SK-N-SH treated with all-trans-retinoic acid at 6 μM for 48 hours (cell line): ENCODE results near the gene CDCA5.

ENCODE experiments used
- ATAC-seq: fragments of 200-7000 bp; cut with Tn5 transposase; 3 replicates; pipeline ENCODE4 v1.9.1; 2020; ENCODE audit warnings: mild to moderate bottlenecking, moderate library complexity
- BACH2 ChIP-seq: fragments of 250-450 bp; sonication (Bioruptor Pico); IDR thresholded peaks from 2 replicates; pipeline ENCODE4 v1.9.0; 2021; ENCODE audit warnings: mild to moderate bottlenecking, borderline replicate concordance
- CSDC2 ChIP-seq: fragments of 250-450 bp; sonication (Bioruptor Pico); IDR thresholded peaks from 2 replicates; pipeline ENCODE4 v1.5.0; 2020; ENCODE audit warnings: mild to moderate bottlenecking, moderate library complexity
- ESRRG ChIP-seq: fragments of 250-450 bp; sonication (Bioruptor Pico); IDR thresholded peaks from 2 replicates; pipeline ENCODE4 v1.6.1; 2021; ENCODE audit warnings: mild to moderate bottlenecking
- GLIS3 ChIP-seq: fragments of 250-450 bp; sonication (Bioruptor Pico); IDR thresholded peaks from 2 replicates; pipeline ENCODE4 v1.5.0; 2020; ENCODE audit warnings: mild to moderate bottlenecking, moderate library complexity
- ISL1 ChIP-seq: fragments of 250-450 bp; sonication (Bioruptor Pico); IDR thresholded peaks from 2 replicates; pipeline ENCODE4 v2.1.2; 2022; ENCODE audit warnings: mild to moderate bottlenecking, moderate library complexity
- OSR1 ChIP-seq: fragments of 250-450 bp; sonication (Bioruptor Pico); IDR thresholded peaks from 2 replicates; pipeline ENCODE4 v1.8.0; 2022; ENCODE audit warnings: moderate library complexity, mild to moderate bottlenecking, inconsistent platforms
- PPARA ChIP-seq: fragments of 250-450 bp; sonication (Bioruptor Pico); IDR thresholded peaks from 2 replicates; pipeline ENCODE4 v1.5.0; 2020; ENCODE audit warnings: mild to moderate bottlenecking, borderline replicate concordance
- RARB ChIP-seq: fragments of 250-450 bp; sonication (Bioruptor Pico); IDR thresholded peaks from 2 replicates; pipeline ENCODE4 v1.8.0; 2021; ENCODE audit warnings: mild to moderate bottlenecking, moderate library complexity
- TCF4 ChIP-seq: fragments of 250-450 bp; sonication (Bioruptor Pico); IDR thresholded peaks from 2 replicates; pipeline ENCODE4 v1.8.0; 2021; ENCODE audit warnings: mild to moderate bottlenecking, moderate library complexity, borderline replicate concordance
- TOX ChIP-seq: fragments of 250-450 bp; sonication (Bioruptor Pico); IDR thresholded peaks from 2 replicates; pipeline ENCODE4 v1.8.0; 2021; ENCODE audit warnings: mild to moderate bottlenecking, moderate library complexity, borderline replicate concordance
- ZC3H10 ChIP-seq: fragments of 250-450 bp; sonication (Bioruptor Pico); IDR thresholded peaks from 2 replicates; pipeline ENCODE4 v1.5.1; 2021; ENCODE audit warnings: mild to moderate bottlenecking, moderate library complexity
- ZFP3 ChIP-seq: fragments of 250-450 bp; sonication (Bioruptor Pico); IDR thresholded peaks from 2 replicates; pipeline ENCODE4 v1.5.0; 2020; ENCODE audit warnings: mild to moderate bottlenecking, moderate library complexity
- ZFP30 ChIP-seq: fragments of 450-650 bp; formaldehyde crosslinking; IDR thresholded peaks from 2 replicates; pipeline ENCODE4 v1.5.0; 2022; ENCODE audit warnings: mild to moderate bottlenecking, moderate library complexity
- ZNF565 ChIP-seq: fragments of 450-650 bp; formaldehyde crosslinking; conservative IDR thresholded peaks from 2 replicates; pipeline ENCODE4 v1.5.0; 2020; ENCODE audit warnings: low read depth, mild to moderate bottlenecking, moderate library complexity
- ZNF70 ChIP-seq: fragments of 450-650 bp; formaldehyde crosslinking; IDR thresholded peaks from 2 replicates; pipeline ENCODE4 v1.5.0; 2020; ENCODE audit warnings: mild to moderate bottlenecking, moderate library complexity
- ZNF8 ChIP-seq: fragments of 450-650 bp; formaldehyde crosslinking; IDR thresholded peaks from 2 replicates; pipeline ENCODE4 v1.5.0; 2020; ENCODE audit warnings: mild to moderate bottlenecking, moderate library complexity
- TF ChIP-seq, protein P1 (sequence below): fragments of 250-450 bp; sonication (Bioruptor Pico); IDR thresholded peaks from 2 replicates; pipeline ENCODE4 v1.8.0; 2020; ENCODE audit warnings: mild to moderate bottlenecking, moderate library complexity, borderline replicate concordance
- TF ChIP-seq, protein P2 (sequence below): fragments of 250-450 bp; sonication (Bioruptor Pico); IDR thresholded peaks from 2 replicates; pipeline ENCODE4 v1.5.1; 2021; ENCODE audit warnings: mild to moderate bottlenecking, moderate library complexity
- TF ChIP-seq, protein P3 (sequence below): fragments of 250-450 bp; sonication (Bioruptor Pico); IDR thresholded peaks from 2 replicates; pipeline ENCODE4 v1.8.0; 2021; ENCODE audit warnings: low read depth, mild to moderate bottlenecking, moderate library complexity, borderline replicate concordance
- TF ChIP-seq, protein P4 (sequence below): fragments of 250-450 bp; sonication (Bioruptor Pico); IDR thresholded peaks from 2 replicates; pipeline ENCODE4 v1.5.0; 2020; ENCODE audit warnings: mild to moderate bottlenecking, moderate library complexity

CDCA5 gene

GRCh38 chr11:65053827-65054508 lies 29.9 kb downstream of the CDCA5 start:
- TF ChIP-seq, protein P1, sequence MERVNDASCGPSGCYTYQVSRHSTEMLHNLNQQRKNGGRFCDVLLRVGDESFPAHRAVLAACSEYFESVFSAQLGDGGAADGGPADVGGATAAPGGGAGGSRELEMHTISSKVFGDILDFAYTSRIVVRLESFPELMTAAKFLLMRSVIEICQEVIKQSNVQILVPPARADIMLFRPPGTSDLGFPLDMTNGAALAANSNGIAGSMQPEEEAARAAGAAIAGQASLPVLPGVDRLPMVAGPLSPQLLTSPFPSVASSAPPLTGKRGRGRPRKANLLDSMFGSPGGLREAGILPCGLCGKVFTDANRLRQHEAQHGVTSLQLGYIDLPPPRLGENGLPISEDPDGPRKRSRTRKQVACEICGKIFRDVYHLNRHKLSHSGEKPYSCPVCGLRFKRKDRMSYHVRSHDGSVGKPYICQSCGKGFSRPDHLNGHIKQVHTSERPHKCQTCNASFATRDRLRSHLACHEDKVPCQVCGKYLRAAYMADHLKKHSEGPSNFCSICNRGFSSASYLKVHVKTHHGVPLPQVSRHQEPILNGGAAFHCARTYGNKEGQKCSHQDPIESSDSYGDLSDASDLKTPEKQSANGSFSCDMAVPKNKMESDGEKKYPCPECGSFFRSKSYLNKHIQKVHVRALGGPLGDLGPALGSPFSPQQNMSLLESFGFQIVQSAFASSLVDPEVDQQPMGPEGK (CRISPR knock-in tag): no peak
- TF ChIP-seq BACH2 (CRISPR knock-in tag) (no peak), OSR1 (CRISPR knock-in tag) (no peak), CSDC2 (CRISPR knock-in tag) (no peak), PPARA (CRISPR knock-in tag) (no peak), ISL1 (CRISPR knock-in tag) (no peak), ZNF70 (CRISPR knock-in tag) (no peak), ZNF8 (CRISPR knock-in tag) (no peak), TOX (CRISPR knock-in tag) (no peak)
- TF ChIP-seq, protein P2, sequence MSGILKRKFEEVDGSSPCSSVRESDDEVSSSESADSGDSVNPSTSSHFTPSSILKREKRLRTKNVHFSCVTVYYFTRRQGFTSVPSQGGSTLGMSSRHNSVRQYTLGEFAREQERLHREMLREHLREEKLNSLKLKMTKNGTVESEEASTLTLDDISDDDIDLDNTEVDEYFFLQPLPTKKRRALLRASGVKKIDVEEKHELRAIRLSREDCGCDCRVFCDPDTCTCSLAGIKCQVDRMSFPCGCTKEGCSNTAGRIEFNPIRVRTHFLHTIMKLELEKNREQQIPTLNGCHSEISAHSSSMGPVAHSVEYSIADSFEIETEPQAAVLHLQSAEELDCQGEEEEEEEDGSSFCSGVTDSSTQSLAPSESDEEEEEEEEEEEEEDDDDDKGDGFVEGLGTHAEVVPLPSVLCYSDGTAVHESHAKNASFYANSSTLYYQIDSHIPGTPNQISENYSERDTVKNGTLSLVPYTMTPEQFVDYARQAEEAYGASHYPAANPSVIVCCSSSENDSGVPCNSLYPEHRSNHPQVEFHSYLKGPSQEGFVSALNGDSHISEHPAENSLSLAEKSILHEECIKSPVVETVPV (CRISPR knock-in tag): no peak
- TF ChIP-seq, protein P3, sequence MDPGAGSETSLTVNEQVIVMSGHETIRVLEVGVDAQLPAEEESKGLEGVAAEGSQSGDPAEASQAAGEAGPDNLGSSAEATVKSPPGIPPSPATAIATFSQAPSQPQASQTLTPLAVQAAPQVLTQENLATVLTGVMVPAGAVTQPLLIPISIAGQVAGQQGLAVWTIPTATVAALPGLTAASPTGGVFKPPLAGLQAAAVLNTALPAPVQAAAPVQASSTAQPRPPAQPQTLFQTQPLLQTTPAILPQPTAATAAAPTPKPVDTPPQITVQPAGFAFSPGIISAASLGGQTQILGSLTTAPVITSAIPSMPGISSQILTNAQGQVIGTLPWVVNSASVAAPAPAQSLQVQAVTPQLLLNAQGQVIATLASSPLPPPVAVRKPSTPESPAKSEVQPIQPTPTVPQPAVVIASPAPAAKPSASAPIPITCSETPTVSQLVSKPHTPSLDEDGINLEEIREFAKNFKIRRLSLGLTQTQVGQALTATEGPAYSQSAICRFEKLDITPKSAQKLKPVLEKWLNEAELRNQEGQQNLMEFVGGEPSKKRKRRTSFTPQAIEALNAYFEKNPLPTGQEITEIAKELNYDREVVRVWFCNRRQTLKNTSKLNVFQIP (CRISPR knock-in tag): no peak
- ATAC-seq: no peak

DNA sequence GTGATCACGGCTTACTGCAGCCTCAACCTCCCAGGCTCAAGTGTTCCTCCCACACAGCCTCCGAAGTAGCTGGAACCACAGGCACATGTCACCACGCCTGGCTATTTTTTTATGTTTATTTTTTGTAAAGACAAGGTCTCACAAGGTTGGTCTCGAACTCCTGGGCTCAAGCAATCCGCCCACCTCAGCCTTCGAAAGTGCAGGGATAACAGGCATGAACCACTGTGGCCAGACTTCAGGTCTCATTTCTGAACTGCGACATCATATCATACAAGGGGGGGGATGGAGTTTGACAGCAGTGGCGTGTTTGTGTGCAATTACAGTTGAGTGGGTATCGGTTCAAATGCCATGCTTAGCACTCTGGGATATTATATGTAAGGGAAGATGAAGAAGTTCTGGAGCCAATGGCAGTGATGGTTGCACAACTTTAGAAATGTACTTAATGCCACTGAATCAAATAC lies 32.4 kb downstream of the CDCA5 start:
- no peak for ATAC-seq
- TF ChIP-seq PPARA (CRISPR knock-in tag) (no peak), ZC3H10 (no peak), ESRRG (CRISPR knock-in tag) (no peak), CSDC2 (CRISPR knock-in tag) (no peak), ZFP3 (CRISPR knock-in tag) (no peak), ZFP30 (CRISPR knock-in tag) (no peak), RARB (CRISPR knock-in tag) (no peak), ZNF70 (CRISPR knock-in tag) (no peak), ZNF8 (CRISPR knock-in tag) (no peak), TCF4 (CRISPR knock-in tag) (no peak), TOX (CRISPR knock-in tag) (no peak), BACH2 (CRISPR knock-in tag) (no peak), GLIS3 (no peak), ZNF565 (CRISPR knock-in tag) (no peak), ISL1 (CRISPR knock-in tag) (no peak)
- TF ChIP-seq, protein P1 (CRISPR knock-in tag): no peak
- TF ChIP-seq, protein P3 (CRISPR knock-in tag): no peak
- TF ChIP-seq, protein P2 (CRISPR knock-in tag): no peak
- TF ChIP-seq, protein P4, sequence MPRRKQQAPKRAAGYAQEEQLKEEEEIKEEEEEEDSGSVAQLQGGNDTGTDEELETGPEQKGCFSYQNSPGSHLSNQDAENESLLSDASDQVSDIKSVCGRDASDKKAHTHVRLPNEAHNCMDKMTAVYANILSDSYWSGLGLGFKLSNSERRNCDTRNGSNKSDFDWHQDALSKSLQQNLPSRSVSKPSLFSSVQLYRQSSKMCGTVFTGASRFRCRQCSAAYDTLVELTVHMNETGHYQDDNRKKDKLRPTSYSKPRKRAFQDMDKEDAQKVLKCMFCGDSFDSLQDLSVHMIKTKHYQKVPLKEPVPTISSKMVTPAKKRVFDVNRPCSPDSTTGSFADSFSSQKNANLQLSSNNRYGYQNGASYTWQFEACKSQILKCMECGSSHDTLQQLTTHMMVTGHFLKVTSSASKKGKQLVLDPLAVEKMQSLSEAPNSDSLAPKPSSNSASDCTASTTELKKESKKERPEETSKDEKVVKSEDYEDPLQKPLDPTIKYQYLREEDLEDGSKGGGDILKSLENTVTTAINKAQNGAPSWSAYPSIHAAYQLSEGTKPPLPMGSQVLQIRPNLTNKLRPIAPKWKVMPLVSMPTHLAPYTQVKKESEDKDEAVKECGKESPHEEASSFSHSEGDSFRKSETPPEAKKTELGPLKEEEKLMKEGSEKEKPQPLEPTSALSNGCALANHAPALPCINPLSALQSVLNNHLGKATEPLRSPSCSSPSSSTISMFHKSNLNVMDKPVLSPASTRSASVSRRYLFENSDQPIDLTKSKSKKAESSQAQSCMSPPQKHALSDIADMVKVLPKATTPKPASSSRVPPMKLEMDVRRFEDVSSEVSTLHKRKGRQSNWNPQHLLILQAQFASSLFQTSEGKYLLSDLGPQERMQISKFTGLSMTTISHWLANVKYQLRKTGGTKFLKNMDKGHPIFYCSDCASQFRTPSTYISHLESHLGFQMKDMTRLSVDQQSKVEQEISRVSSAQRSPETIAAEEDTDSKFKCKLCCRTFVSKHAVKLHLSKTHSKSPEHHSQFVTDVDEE (CRISPR knock-in tag): no peak
